K562 (cell line): ENCODE results near the gene KCNA1. TPM values are rescaled to one million over a fixed set of nuclear protein-coding genes. Genes with fewer than 3 reads are reported as not detected.

Experiments used
- ATAC-seq: fragments of 200-7000 bp; cut with Tn5 transposase; 3 replicates; pipeline ENCODE4 v1.9.1; 2020; ENCODE audit warnings: moderate library complexity
- BruUV-seq: library from RNA; stranded (reverse); fragments of 400-500 nt; replicated peaks from 2 replicates; lab custom pipeline; 2021; lab: Mats Ljungman, UMichigan
- CTCF ChIA-PET: fragments of 300-600 bp; formaldehyde crosslinking; extraction: SDS; loops from one replicate; lab custom pipeline; 2021; ENCODE audit warnings: low intra/inter-chr PET ratio; lab: Yijun Ruan, JAX
- POLR2A ChIA-PET: fragments of 300-600, 350-650 bp; sonication (Branson Sonifier 250); formaldehyde crosslinking; extraction: SDS; loops from one replicate; lab custom pipeline; 2021; ENCODE audit warnings: antibody characterized with exemption, inconsistent platforms; lab: Yijun Ruan, JAX
- DNase-seq, 4 experiments: peaks; one replicate each; pipeline versions ENCODE4 v3.0.0 to v3.0.0-alpha.2; 2011 to 2018; ENCODE audit warnings: low spot score in 3 of 4, mixed read lengths in 3 of 4; ENCODE audit errors: extremely low read depth in 1 of 4
- FAIRE-seq: peaks from 2 replicates; lab custom pipeline; 2011; peaks lifted over from hg19 to GRCh38; lab: Jason Lieb, UNC
- H2AFZ ChIP-seq: 2 replicates; pipeline ENCODE4 v1.6.0; 2011; ENCODE audit warnings: low read depth, low read length, control low read depth, inconsistent platforms
- H3K27ac ChIP-seq: fragments of 200-600 bp; 3 replicates; pipeline ENCODE4 v1.8.0; 2011; ENCODE audit warnings: low read depth, mild to moderate bottlenecking, control low read depth, inconsistent platforms, low read length, moderate library complexity, mixed read lengths; ENCODE audit errors: extremely low read depth
- H3K27me3 ChIP-seq, 2 experiments: fragments of 300-600 bp in 1 of 2; 2 replicates in 1 of 2; 3 replicates in 1 of 2; pipeline versions ENCODE4 v1.6.0 to v1.8.0; 2011; ENCODE audit warnings: inconsistent platforms in 2 of 2, low read length in 2 of 2, mild to moderate bottlenecking in 1 of 2, mixed read lengths in 1 of 2, moderate library complexity in 1 of 2; ENCODE audit not compliant: control insufficient read depth in 2 of 2, insufficient read depth in 2 of 2
- H3K36me3 ChIP-seq: fragments of 300-600 bp; 3 replicates; pipeline ENCODE4 v1.8.0; 2011; ENCODE audit warnings: mild to moderate bottlenecking, low read length, inconsistent platforms; ENCODE audit not compliant: control insufficient read depth, insufficient read depth
- H3K4me1 ChIP-seq, 2 experiments: fragments of 200-600 bp in 1 of 2; replicated peaks in 1 of 2; 2 replicates in 1 of 2; 3 replicates in 1 of 2; pipeline versions ENCODE4 v1.5.1 to v1.8.0; 2011; ENCODE audit warnings: inconsistent platforms in 2 of 2, low read length in 2 of 2, mild to moderate bottlenecking in 1 of 2, mixed read lengths in 1 of 2, moderate library complexity in 1 of 2; ENCODE audit not compliant: control insufficient read depth in 2 of 2, insufficient read depth in 2 of 2
- H3K4me2 ChIP-seq: 2 replicates; pipeline ENCODE4 v1.6.1; 2011; ENCODE audit warnings: low read length, control low read depth, inconsistent platforms, mixed read lengths; ENCODE audit not compliant: insufficient read depth
- H3K4me3 ChIP-seq: fragments of 200-600 bp; sonication (generic), shearing (Covaris generic); 2 replicates; pipeline ENCODE4 v1.5.1; 2016; ENCODE audit warnings: control low read depth, inconsistent platforms
- H3K79me2 ChIP-seq: fragments of 200-600 bp; 3 replicates; pipeline ENCODE4 v1.8.0; 2011; ENCODE audit warnings: low read length, inconsistent platforms; ENCODE audit not compliant: control insufficient read depth, insufficient read depth
- H3K9ac ChIP-seq, 2 experiments: 2 replicates each; pipeline versions ENCODE4 v1.6.0 to v1.6.1; 2011; ENCODE audit warnings: low read depth in 2 of 2, low read length in 2 of 2, control low read depth in 1 of 2, inconsistent platforms in 1 of 2, mild to moderate bottlenecking in 1 of 2, mixed read lengths in 1 of 2; ENCODE audit not compliant: insufficient read depth in 1 of 2
- H3K9me1 ChIP-seq: one replicate; pipeline ENCODE4 v1.6.0; 2011; ENCODE audit warnings: inconsistent platforms, mild to moderate bottlenecking, low read length, moderate library complexity; ENCODE audit not compliant: control insufficient read depth, insufficient read depth
- H3K9me3 ChIP-seq: replicated peaks from 2 replicates; pipeline ENCODE4 v1.5.1; 2011; ENCODE audit warnings: low read depth, low read length, inconsistent platforms; ENCODE audit not compliant: control insufficient read depth, insufficient read depth
- H4K20me1 ChIP-seq: replicated peaks from 2 replicates; pipeline ENCODE4 v1.6.1; 2011; ENCODE audit warnings: low read length, inconsistent platforms, mixed read lengths; ENCODE audit not compliant: control insufficient read depth, insufficient read depth
- BDP1 ChIP-seq: IDR thresholded peaks from 3 replicates; pipeline ENCODE4 v1.6.1; 2011; ENCODE audit not compliant: insufficient read length, insufficient read depth
- CBFA2T2 ChIP-seq: fragments of 450-650 bp; conservative IDR thresholded peaks from 2 replicates; pipeline ENCODE4 v1.6.1; 2017; ENCODE audit warnings: mild to moderate bottlenecking
- DMBX1 ChIP-seq: fragments of 250-450 bp; sonication (Bioruptor Pico); IDR thresholded peaks from 2 replicates; pipeline ENCODE4 v1.8.0; 2022; ENCODE audit warnings: inconsistent platforms, mild to moderate bottlenecking, moderate library complexity, borderline replicate concordance
- FOXK1 ChIP-seq: sonication (generic); formaldehyde crosslinking; IDR thresholded peaks from 2 replicates; pipeline ENCODE4 v1.8.0; 2022; ENCODE audit warnings: missing genetic modification reagents, mild to moderate bottlenecking, borderline replicate concordance
- HDAC8 ChIP-seq: fragments of 450-650 bp; IDR thresholded peaks from 2 replicates; pipeline ENCODE4 v1.6.1; 2016; ENCODE audit warnings: mild to moderate bottlenecking, missing genetic modification characterization, moderate library complexity, missing compliant biosample characterization
- IFI16 ChIP-seq: fragments of 250-450 bp; sonication (Bioruptor Pico); IDR thresholded peaks from 2 replicates; pipeline ENCODE4 v2.1.2; 2022; ENCODE audit warnings: mild to moderate bottlenecking, inconsistent platforms
- MXI1 ChIP-seq: IDR thresholded peaks from 2 replicates; pipeline ENCODE4 v1.6.1; 2011; ENCODE audit warnings: low read depth, mild to moderate bottlenecking, improper control_type of control experiment, low read length
- NR2C1 ChIP-seq, 2 experiments: fragments of 450-650 bp; IDR thresholded peaks; 2 replicates each; pipeline ENCODE4 v1.6.1; 2017; ENCODE audit warnings: mild to moderate bottlenecking in 2 of 2, antibody characterized with exemption in 1 of 2, inconsistent platforms in 1 of 2, missing compliant biosample characterization in 1 of 2, missing genetic modification characterization in 1 of 2
- THRB ChIP-seq: fragments of 450-650 bp; formaldehyde crosslinking; conservative IDR thresholded peaks from 2 replicates; pipeline ENCODE4 v1.4.0; 2022; ENCODE audit warnings: mild to moderate bottlenecking, missing genetic modification characterization
- VEZF1 ChIP-seq: fragments of 200-800 bp; sonication (Bioruptor generic); IDR thresholded peaks from 2 replicates; pipeline ENCODE4 v1.6.1; 2017; ENCODE audit warnings: missing genetic modification characterization, missing compliant biosample characterization
- ZNF586 ChIP-seq: fragments of 450-650 bp; formaldehyde crosslinking; conservative IDR thresholded peaks from 2 replicates; pipeline ENCODE4 v1.4.0; 2020; ENCODE audit warnings: mild to moderate bottlenecking, moderate library complexity
- WGBS: fragments of 100-300 bp; shearing (Covaris generic); methylation state at CpG from one replicate; pipeline ENCODE4 v1.1.6; 2016; ENCODE audit warnings: low coverage, mixed read lengths; ENCODE audit not compliant: insufficient coverage; ENCODE audit errors: missing lambda C conversion rate; 5-methylcytosine and 5-hydroxymethylcytosine counted together
- in situ Hi-C: fragments of 300-500 bp; cut with MboI; formaldehyde crosslinking; loops from 4 replicates; pipeline ENCODE4 v1.15.0; 2018; ENCODE audit warnings: inconsistent platforms, mixed read lengths
- intact Hi-C: fragments of 100-400 bp; cut with micrococcal nuclease; formaldehyde crosslinking; loops from 2 replicates; pipeline ENCODE4 v1.14.2; 2022
- polyA plus RNA-seq, 8 experiments: library from polyadenylated mRNA; depleted of rRNA in 4 of 8; stranded (reverse) in 5 of 8; unstranded in 3 of 8; fragments of >200 nt; fragmentation: Nextera tagmentation in 2 of 8; fragmentation: Illumina TruSeq in 1 of 8; extraction: Ambion mirVana in 2 of 8; extraction: Trizol in 1 of 8; gene quantifications; 2 replicates each; pipeline versions ENCODE4 v1.2.1 to v1.2.3, GENCODE V29; 2011 to 2014; ENCODE audit warnings: inconsistent platforms in 1 of 8, missing spikeins in 1 of 8
- total RNA-seq, 7 experiments: library from RNA; depleted of rRNA in 6 of 7; stranded (reverse); fragments of >200 nt in 6 of 7; fragmentation: Illumina TruSeq in 2 of 7; extraction: Trizol in 2 of 7; gene quantifications; 2 replicates each; pipeline versions ENCODE4 v1.2.1 to v1.2.3, GENCODE V29; 2011 to 2021; ENCODE audit warnings: low replicate concordance in 1 of 7
- TF ChIP-seq, protein P1 (sequence below): sonication (generic); formaldehyde crosslinking; IDR thresholded peaks from 2 replicates; pipeline ENCODE4 v1.8.1; 2023; ENCODE audit warnings: mild to moderate bottlenecking, missing genetic modification reagents
- TF ChIP-seq, protein P2 (sequence below): sonication (generic); formaldehyde crosslinking; IDR thresholded peaks from 2 replicates; pipeline ENCODE4 v1.8.1; 2022; ENCODE audit warnings: missing genetic modification reagents

Gene KCNA1
- total and polyA plus RNA-seq, 9 of the 15 experiments (the other 6 are each of a cell fraction or from before 2014, with no cell fraction given): not detected

DNA sequence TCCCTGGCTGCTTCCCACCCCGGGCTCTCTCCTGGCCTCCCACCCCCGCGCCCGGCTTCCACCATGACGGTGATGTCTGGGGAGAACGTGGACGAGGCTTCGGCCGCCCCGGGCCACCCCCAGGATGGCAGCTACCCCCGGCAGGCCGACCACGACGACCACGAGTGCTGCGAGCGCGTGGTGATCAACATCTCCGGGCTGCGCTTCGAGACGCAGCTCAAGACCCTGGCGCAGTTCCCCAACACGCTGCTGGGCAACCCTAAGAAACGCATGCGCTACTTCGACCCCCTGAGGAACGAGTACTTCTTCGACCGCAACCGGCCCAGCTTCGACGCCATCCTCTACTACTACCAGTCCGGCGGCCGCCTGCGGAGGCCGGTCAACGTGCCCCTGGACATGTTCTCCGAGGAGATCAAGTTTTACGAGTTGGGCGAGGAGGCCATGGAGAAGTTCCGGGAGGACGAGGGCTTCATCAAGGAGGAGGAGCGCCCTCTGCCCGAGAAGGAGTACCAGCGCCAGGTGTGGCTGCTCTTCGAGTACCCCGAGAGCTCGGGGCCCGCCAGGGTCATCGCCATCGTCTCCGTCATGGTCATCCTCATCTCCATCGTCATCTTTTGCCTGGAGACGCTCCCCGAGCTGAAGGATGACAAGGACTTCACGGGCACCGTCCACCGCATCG, 1.8 kb downstream of the KCNA1 start (continued):
- TF ChIP-seq THRB (CRISPR knock-in tag) (no peak), DMBX1 (CRISPR knock-in tag) (no peak), BDP1 (no peak), NR2C1 (IDR thresholded peaks at IDR 0.05) (no peak), NR2C1 (tag; IDR thresholded peaks at IDR 0.05) (no peak)
- TF ChIP-seq, protein P1, sequence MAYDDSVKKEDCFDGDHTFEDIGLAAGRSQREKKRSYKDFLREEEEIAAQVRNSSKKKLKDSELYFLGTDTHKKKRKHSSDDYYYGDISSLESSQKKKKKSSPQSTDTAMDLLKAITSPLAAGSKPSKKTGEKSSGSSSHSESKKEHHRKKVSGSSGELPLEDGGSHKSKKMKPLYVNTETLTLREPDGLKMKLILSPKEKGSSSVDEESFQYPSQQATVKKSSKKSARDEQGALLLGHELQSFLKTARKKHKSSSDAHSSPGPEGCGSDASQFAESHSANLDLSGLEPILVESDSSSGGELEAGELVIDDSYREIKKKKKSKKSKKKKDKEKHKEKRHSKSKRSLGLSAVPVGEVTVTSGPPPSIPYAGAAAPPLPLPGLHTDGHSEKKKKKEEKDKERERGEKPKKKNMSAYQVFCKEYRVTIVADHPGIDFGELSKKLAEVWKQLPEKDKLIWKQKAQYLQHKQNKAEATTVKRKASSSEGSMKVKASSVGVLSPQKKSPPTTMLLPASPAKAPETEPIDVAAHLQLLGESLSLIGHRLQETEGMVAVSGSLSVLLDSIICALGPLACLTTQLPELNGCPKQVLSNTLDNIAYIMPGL (CRISPR knock-in tag): no peak
- TF ChIP-seq, all 486 proteins: peak for 0

DNA sequence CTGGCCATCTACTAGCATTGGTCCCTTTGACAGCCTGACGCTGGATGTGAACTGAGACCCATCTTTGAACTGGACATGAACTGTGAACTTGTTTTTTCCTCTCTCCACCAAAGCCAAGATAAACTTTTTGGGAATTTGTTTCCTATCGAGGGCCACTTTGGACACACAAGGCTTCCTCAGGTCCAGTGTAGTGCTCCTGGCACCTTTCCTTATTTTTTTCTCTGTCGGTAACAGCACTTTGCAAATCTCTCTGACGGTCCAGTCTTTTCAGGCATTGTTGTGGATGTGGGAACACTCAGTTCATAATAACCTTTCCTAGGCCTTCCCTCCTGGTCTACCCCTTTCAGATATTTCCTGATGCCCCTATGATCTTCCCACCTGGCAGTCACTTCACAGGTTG, 5.0 kb downstream of the KCNA1 start:
- Histone ChIP-seq H3K9ac (no peak overlapping the region), H3K79me2 (no peaks in the 10 kb centered on the region), H3K36me3 (no peaks in the 10 kb centered on the region), H3K4me1 (no peaks in the 10 kb centered on the region; a peak in 1 of 5 replicates), H4K20me1 (no peaks in the 10 kb centered on the region), H3K9me3 (no peaks in the 10 kb centered on the region), H3K9me1 (no peaks in the 10 kb centered on the region), H3K4me2 (no peak overlapping the region), H3K27ac (no peak overlapping the region), H3K27me3 (peaks cover 2 to 25% of the 10 kb centered on the region in 2 experiments; a peak in 3 of 5 replicates), H2AFZ (no peak overlapping the region), H3K4me3 (no peak overlapping the region)
- no peak for FAIRE-seq
- BruUV-seq: no TSS peak
- intact Hi-C loops (no loop called here), in situ Hi-C loops (no loop called here)
- ChIA-PET CTCF (no interaction called here), POLR2A (no interaction called here)
- WGBS: 0% methylated on average over 4 of the region's 4 CpGs
- no peak for DNase-seq
- no peak for ATAC-seq
- no peak for TF ChIP-seq IFI16 (CRISPR knock-in tag)
- TF ChIP-seq FOXK1 (CRISPR knock-in tag): no peak
- no peak for TF ChIP-seq HDAC8
- TF ChIP-seq ZNF586 (CRISPR knock-in tag): no peak
- TF ChIP-seq VEZF1 (CRISPR knock-in tag): no peak
- no peak for TF ChIP-seq CBFA2T2
- no peak for TF ChIP-seq MXI1
- TF ChIP-seq, protein P2, sequence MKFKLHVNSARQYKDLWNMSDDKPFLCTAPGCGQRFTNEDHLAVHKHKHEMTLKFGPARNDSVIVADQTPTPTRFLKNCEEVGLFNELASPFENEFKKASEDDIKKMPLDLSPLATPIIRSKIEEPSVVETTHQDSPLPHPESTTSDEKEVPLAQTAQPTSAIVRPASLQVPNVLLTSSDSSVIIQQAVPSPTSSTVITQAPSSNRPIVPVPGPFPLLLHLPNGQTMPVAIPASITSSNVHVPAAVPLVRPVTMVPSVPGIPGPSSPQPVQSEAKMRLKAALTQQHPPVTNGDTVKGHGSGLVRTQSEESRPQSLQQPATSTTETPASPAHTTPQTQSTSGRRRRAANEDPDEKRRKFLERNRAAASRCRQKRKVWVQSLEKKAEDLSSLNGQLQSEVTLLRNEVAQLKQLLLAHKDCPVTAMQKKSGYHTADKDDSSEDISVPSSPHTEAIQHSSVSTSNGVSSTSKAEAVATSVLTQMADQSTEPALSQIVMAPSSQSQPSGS (CRISPR knock-in tag): no peak
